ENCODE results near the gene HLA-DRA. TPM values are rescaled to one million over a fixed set of nuclear protein-coding genes. Genes with fewer than 3 reads are reported as not detected.

HLA-DRA gene
- polyA plus RNA-seq, 1 donor (not counting 4 experiments of a cell fraction or from before 2014, with no cell fraction given): 0.21 TPM

GRCh38 chr6:32447932-32448331, 8.2 kb downstream of the HLA-DRA start:
- Histone ChIP-seq H3K9me1 (ENCODE audit: control insufficient read depth, extremely low read depth, insufficient read depth, low read length) (no peaks in the 10 kb centered on the region), H2AFZ (ENCODE audit: control insufficient read depth, low read length) (no peak overlapping the region), H3K4me2 (ENCODE audit: control insufficient read depth, extremely low read depth, insufficient read depth, low read depth, low read length) (no peak overlapping the region), H3K27ac (ENCODE audit: control insufficient read depth, insufficient read depth, low read length) (no peak overlapping the region), H4K20me1 (ENCODE audit: control insufficient read depth, extremely low read depth, insufficient read depth, low read length) (no peaks in the 10 kb centered on the region), H3K79me2 (ENCODE audit: control insufficient read depth, insufficient read depth, low read length) (no peaks in the 10 kb centered on the region), H3K27me3 (ENCODE audit: control insufficient read depth, extremely low read depth, insufficient read depth, low read length) (no peaks in the 10 kb centered on the region), H3K9ac (ENCODE audit: control insufficient read depth, extremely low read depth, insufficient read depth, low read length) (no peak overlapping the region), H3K9me3 (ENCODE audit: control insufficient read depth, low read depth, low read length) (no peaks in the 10 kb centered on the region), H3K4me1 (ENCODE audit: control insufficient read depth, extremely low read depth, insufficient read depth, low read length) (no peaks in the 10 kb centered on the region), H3K4me3 (ENCODE audit: control insufficient read depth in 2 of 3, extremely low read depth in 1 of 3, insufficient read depth in 2 of 3, low read depth in 1 of 3, low read length in 3 of 3) (no peak overlapping the region), H3K36me3 (ENCODE audit: control insufficient read depth in 2 of 2, extremely low read depth in 1 of 2, insufficient read depth in 2 of 2, low read length in 2 of 2) (no peaks in the 10 kb centered on the region)
- no peak for FAIRE-seq
- TF ChIP-seq EZH2 (IDR thresholded peaks at IDR 0.05; ENCODE audit: low read length) (no peak), CTCF (optimal IDR thresholded peaks at IDR 0.05 in 1 of 3, IDR thresholded peaks at IDR 0.05 in 1 of 3, conservative IDR thresholded peaks at IDR 0.05 in 1 of 3; ENCODE audit: extremely low read depth in 1 of 3, insufficient read depth in 2 of 3, low read length in 3 of 3) (no peak)
- no peak for DNase-seq (ENCODE audit: low read depth, low spot score)
- dilution Hi-C loops (cut with MboI; ENCODE audit: extremely low pct_ligation_motif_present, low sequenced_read_pairs): no loop called here

GRCh38 chr6:32449088-32449736, 9.5 kb downstream of the HLA-DRA start:
- H2AFZ ChIP-seq (ENCODE audit: control insufficient read depth, low read length): no peak overlapping the region
- H3K4me3 ChIP-seq (ENCODE audit: control insufficient read depth in 2 of 3, extremely low read depth in 1 of 3, insufficient read depth in 2 of 3, low read depth in 1 of 3, low read length in 3 of 3): no peak overlapping the region
- H3K4me2 ChIP-seq (ENCODE audit: control insufficient read depth, extremely low read depth, insufficient read depth, low read depth, low read length): no peak overlapping the region
- FAIRE-seq (no peak), DNase-seq (ENCODE audit: low read depth, low spot score) (no peak)
- no peak for TF ChIP-seq CTCF (optimal IDR thresholded peaks at IDR 0.05 in 1 of 3, IDR thresholded peaks at IDR 0.05 in 1 of 3, conservative IDR thresholded peaks at IDR 0.05 in 1 of 3; ENCODE audit: extremely low read depth in 1 of 3, insufficient read depth in 2 of 3, low read length in 3 of 3)
- no peak for TF ChIP-seq EZH2 (IDR thresholded peaks at IDR 0.05; ENCODE audit: low read length)
- no peaks in the 10 kb centered on the region for H3K36me3 ChIP-seq (ENCODE audit: control insufficient read depth in 2 of 2, extremely low read depth in 1 of 2, insufficient read depth in 2 of 2, low read length in 2 of 2)
- H3K9ac ChIP-seq (ENCODE audit: control insufficient read depth, extremely low read depth, insufficient read depth, low read length): no peak overlapping the region
- no peaks in the 10 kb centered on the region for H3K9me1 ChIP-seq (ENCODE audit: control insufficient read depth, extremely low read depth, insufficient read depth, low read length)
- dilution Hi-C loops (cut with MboI; ENCODE audit: extremely low pct_ligation_motif_present, low sequenced_read_pairs): no loop called here
- no peaks in the 10 kb centered on the region for H3K9me3 ChIP-seq (ENCODE audit: control insufficient read depth, low read depth, low read length)
- no peaks in the 10 kb centered on the region for H3K4me1 ChIP-seq (ENCODE audit: control insufficient read depth, extremely low read depth, insufficient read depth, low read length)
- H3K27ac ChIP-seq (ENCODE audit: control insufficient read depth, insufficient read depth, low read length): no peak overlapping the region
- no peaks in the 10 kb centered on the region for H3K79me2 ChIP-seq (ENCODE audit: control insufficient read depth, insufficient read depth, low read length)
- H4K20me1 ChIP-seq (ENCODE audit: control insufficient read depth, extremely low read depth, insufficient read depth, low read length): no peaks in the 10 kb centered on the region
- H3K27me3 ChIP-seq (ENCODE audit: control insufficient read depth, extremely low read depth, insufficient read depth, low read length): no peaks in the 10 kb centered on the region

Measured in keratinocyte (primary cell).